Parathyroid adenoma (tissue), 2 donors: Measurements from ENCODE around the gene LINGO1.

Source experiments
- H2AFZ ChIP-seq: fragments of 300-600 bp; sonication (generic); one replicate; pipeline ENCODE4 v1.7.0; 2017; ENCODE audit warnings: antibody characterized with exemption, mild to moderate bottlenecking
- H3K27ac ChIP-seq: fragments of 300-600 bp; sonication (generic); one replicate; pipeline ENCODE4 v1.7.0; 2017
- H3K27me3 ChIP-seq: fragments of 300-600 bp; sonication (generic); one replicate; pipeline ENCODE4 v1.7.0; 2017; ENCODE audit warnings: low read length; ENCODE audit not compliant: control insufficient read depth, insufficient read depth
- H3K36me3 ChIP-seq: fragments of 300-600 bp; sonication (generic); one replicate; pipeline ENCODE4 v1.7.0; 2017; ENCODE audit warnings: low read length; ENCODE audit not compliant: control insufficient read depth, insufficient read depth
- H3K4me1 ChIP-seq: fragments of 300-600 bp; sonication (generic); one replicate; pipeline ENCODE4 v1.7.0; 2017; ENCODE audit warnings: control low read depth
- H3K4me2 ChIP-seq: fragments of 300-600 bp; sonication (generic); one replicate; pipeline ENCODE4 v1.7.0; 2017; ENCODE audit warnings: low read length
- H3K4me3 ChIP-seq: fragments of 300-600 bp; sonication (generic); one replicate; pipeline ENCODE4 v1.7.0; 2017; ENCODE audit warnings: low read depth, low read length
- H3K79me2 ChIP-seq: fragments of 300-600 bp; sonication (generic); one replicate; pipeline ENCODE4 v1.7.0; 2017; ENCODE audit warnings: control low read depth
- H3K9ac ChIP-seq: fragments of 300-600 bp; sonication (generic); one replicate; pipeline ENCODE4 v1.7.0; 2017; ENCODE audit warnings: mild to moderate bottlenecking
- H3K9me3 ChIP-seq: fragments of 300-600 bp; sonication (generic); one replicate; pipeline ENCODE4 v1.7.0; 2017; ENCODE audit warnings: low read length; ENCODE audit not compliant: control insufficient read depth
- TF ChIP-seq, protein P1 (sequence below): fragments of 300-600 bp; sonication (generic); IDR thresholded peaks from one replicate; pipeline ENCODE4 v1.7.0; 2017; ENCODE audit warnings: antibody characterized with exemption, mild to moderate bottlenecking
- donor health status: primary hyperparathyroidism.

LINGO1 gene

DNA sequence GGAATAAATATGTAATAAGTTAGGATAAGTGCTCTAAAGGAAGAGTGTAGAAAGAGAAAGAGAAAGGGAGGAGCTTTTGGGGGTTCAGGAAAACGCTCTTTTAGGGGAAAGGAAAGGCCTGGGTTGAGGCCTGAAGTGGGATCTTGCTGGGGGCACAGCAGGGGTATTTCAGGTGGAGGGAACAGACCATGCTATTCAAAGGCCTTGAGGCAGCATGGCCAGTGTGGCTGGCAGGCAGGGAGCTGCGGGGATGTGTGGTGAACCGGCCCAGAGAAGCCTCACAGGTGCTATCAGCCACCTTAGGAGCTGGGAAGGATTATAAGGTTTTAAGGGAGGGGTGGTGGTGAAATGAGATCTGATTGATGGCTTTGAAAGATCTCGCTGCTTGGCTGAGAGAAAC is 66.6 kb downstream of the LINGO1 start:
- TF ChIP-seq, protein P1, sequence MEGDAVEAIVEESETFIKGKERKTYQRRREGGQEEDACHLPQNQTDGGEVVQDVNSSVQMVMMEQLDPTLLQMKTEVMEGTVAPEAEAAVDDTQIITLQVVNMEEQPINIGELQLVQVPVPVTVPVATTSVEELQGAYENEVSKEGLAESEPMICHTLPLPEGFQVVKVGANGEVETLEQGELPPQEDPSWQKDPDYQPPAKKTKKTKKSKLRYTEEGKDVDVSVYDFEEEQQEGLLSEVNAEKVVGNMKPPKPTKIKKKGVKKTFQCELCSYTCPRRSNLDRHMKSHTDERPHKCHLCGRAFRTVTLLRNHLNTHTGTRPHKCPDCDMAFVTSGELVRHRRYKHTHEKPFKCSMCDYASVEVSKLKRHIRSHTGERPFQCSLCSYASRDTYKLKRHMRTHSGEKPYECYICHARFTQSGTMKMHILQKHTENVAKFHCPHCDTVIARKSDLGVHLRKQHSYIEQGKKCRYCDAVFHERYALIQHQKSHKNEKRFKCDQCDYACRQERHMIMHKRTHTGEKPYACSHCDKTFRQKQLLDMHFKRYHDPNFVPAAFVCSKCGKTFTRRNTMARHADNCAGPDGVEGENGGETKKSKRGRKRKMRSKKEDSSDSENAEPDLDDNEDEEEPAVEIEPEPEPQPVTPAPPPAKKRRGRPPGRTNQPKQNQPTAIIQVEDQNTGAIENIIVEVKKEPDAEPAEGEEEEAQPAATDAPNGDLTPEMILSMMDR, result no peak

DNA sequence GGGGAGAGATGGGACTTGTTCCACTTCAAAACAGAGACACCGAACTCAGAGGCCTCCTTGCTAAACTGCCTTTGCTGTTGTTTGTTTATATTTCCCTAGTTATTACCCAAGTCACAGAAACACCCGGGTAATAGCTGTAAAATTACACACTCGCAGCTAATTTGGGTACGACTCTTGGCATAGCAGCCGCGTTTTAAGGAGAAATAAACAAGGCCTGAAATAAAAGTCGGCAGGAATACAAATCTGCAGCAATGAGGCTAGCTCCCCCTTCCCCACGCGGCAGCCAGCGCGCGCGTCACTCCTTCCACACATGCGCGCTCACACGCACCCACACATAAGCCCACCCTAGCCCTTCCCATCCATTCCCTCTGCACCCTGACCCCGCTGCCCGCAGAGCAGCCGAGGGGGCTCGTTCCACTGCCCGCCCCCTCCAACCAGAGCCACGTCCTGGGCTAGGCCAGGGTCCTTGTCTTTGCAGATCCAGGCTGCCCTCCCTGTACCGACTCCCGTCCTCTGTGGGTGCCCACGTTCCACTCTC is 67.3 kb downstream of the LINGO1 start:
- Histone ChIP-seq H3K27me3 (no peaks in the 10 kb centered on the region), H3K9me3 (no peaks in the 10 kb centered on the region), H3K4me2 (no peak overlapping the region), H3K4me1 (no peaks in the 10 kb centered on the region), H3K4me3 (no peak overlapping the region), H3K27ac (no peak overlapping the region), H2AFZ (no peak overlapping the region), H3K9ac (no peak overlapping the region), H3K79me2 (no peaks in the 10 kb centered on the region), H3K36me3 (no peaks in the 10 kb centered on the region)
- TF ChIP-seq, protein P1, result no peak

More for the DNA sequence above, 66.6 kb downstream of the LINGO1 start:
- Histone ChIP-seq H3K4me1 (no peaks in the 10 kb centered on the region), H3K4me2 (no peak overlapping the region), H3K4me3 (no peak overlapping the region), H2AFZ (no peak overlapping the region), H3K27ac (no peak overlapping the region), H3K9me3 (no peaks in the 10 kb centered on the region), H3K36me3 (no peaks in the 10 kb centered on the region), H3K9ac (no peak overlapping the region), H3K27me3 (no peaks in the 10 kb centered on the region), H3K79me2 (no peaks in the 10 kb centered on the region)

GRCh38 chr15:77564938-77565337 is 67.8 kb downstream of the LINGO1 start:
- H3K4me3 ChIP-seq, result no peak overlapping the region
- no peaks in the 10 kb centered on the region for H3K36me3 ChIP-seq
- no peak overlapping the region for H3K4me2 ChIP-seq
- H3K4me1 ChIP-seq, result no peaks in the 10 kb centered on the region
- H2AFZ ChIP-seq, result no peak overlapping the region
- H3K27me3 ChIP-seq, result no peaks in the 10 kb centered on the region
- H3K27ac ChIP-seq, result no peak overlapping the region
- no peaks in the 10 kb centered on the region for H3K79me2 ChIP-seq
- H3K9me3 ChIP-seq, result no peaks in the 10 kb centered on the region
- no peak overlapping the region for H3K9ac ChIP-seq
- TF ChIP-seq, protein P1, result no peak

- H3K79me2 ChIP-seq, result no peaks in the 10 kb centered on the region
- no peak overlapping the region for H3K9ac ChIP-seq
- H3K9me3 ChIP-seq, result no peaks in the 10 kb centered on the region
- no peak overlapping the region for H3K27ac ChIP-seq
- no peak overlapping the region for H3K4me2 ChIP-seq
- H3K36me3 ChIP-seq, result no peaks in the 10 kb centered on the region
- H2AFZ ChIP-seq, result no peak overlapping the region
- no peaks in the 10 kb centered on the region for H3K4me1 ChIP-seq
- TF ChIP-seq, protein P1, result no peak
- no peaks in the 10 kb centered on the region for H3K27me3 ChIP-seq
- no peak overlapping the region for H3K4me3 ChIP-seq
Measured at GRCh38 chr15:77564341-77564740, 68.4 kb downstream of the LINGO1 start.

GRCh38 chr15:77563623-77564156 is 69.0 kb downstream of the LINGO1 start:
- no peak overlapping the region for H3K27ac ChIP-seq
- H3K27me3 ChIP-seq, result no peaks in the 10 kb centered on the region
- H3K4me3 ChIP-seq, result no peak overlapping the region
- TF ChIP-seq, protein P1, result no peak
- H3K36me3 ChIP-seq, result no peaks in the 10 kb centered on the region
- H3K4me2 ChIP-seq, result no peak overlapping the region
- no peaks in the 10 kb centered on the region for H3K79me2 ChIP-seq
- no peaks in the 10 kb centered on the region for H3K4me1 ChIP-seq
- no peak overlapping the region for H3K9ac ChIP-seq
- H2AFZ ChIP-seq, result no peak overlapping the region
- no peaks in the 10 kb centered on the region for H3K9me3 ChIP-seq
